Upper lobe of left lung (tissue), 6 donors: ENCODE results near the gene STON2. TPM values are rescaled to one million over a fixed set of nuclear protein-coding genes. Genes with fewer than 3 reads are reported as not detected.
"Not testable (repeated sequence)": the region's sequence is repeated elsewhere in the genome, so short reads cannot be mapped to it uniquely, and the experiment has no call there.

Source experiments
- ATAC-seq, 2 donors: fragments of 200-7000 bp; cut with Tn5 transposase; one replicate each; pipeline ENCODE4 v1.9.1; 2022; ENCODE audit warnings: mild to moderate bottlenecking in 2 of 2, moderate library complexity in 2 of 2; ENCODE audit not compliant: low FRiP score in 2 of 2
- DNase-seq, 2 donors: peaks; one replicate each; pipeline ENCODE4 v3.0.0-alpha.2; 2019 to 2020
- H3K27ac ChIP-seq, 4 donors: fragments of 200-600 bp; sonication (generic); one replicate each; pipeline ENCODE4 v1.5.1; 2016 to 2019
- H3K27me3 ChIP-seq, 4 donors: fragments of 200-600 bp; sonication (generic); one replicate each; pipeline ENCODE4 v1.5.1; 2017 to 2019
- H3K36me3 ChIP-seq, 4 donors: fragments of 200-600 bp; sonication (generic); one replicate each; pipeline ENCODE4 v1.5.1; 2016 to 2019
- H3K4me1 ChIP-seq, 4 donors: fragments of 200-600 bp; sonication (generic); one replicate each; pipeline ENCODE4 v1.5.1; 2018 to 2019
- H3K4me3 ChIP-seq, 4 donors: fragments of 200-600 bp; sonication (generic); one replicate each; pipeline ENCODE4 v1.5.1; 2017 to 2019; ENCODE audit warnings: mild to moderate bottlenecking in 2 of 4, moderate library complexity in 1 of 4
- H3K9me3 ChIP-seq, 4 donors: fragments of 200-600 bp; sonication (generic); one replicate each; pipeline ENCODE4 v1.5.1; 2018 to 2019
- CTCF ChIP-seq, 6 experiments: fragments of 450-650 bp in 4 of 6; fragments of 200-600 bp in 2 of 6; sonication (generic) in 2 of 6; IDR thresholded peaks; one replicate each; pipeline ENCODE4 v1.5.1; 2016 to 2019; ENCODE audit warnings: antibody characterized with exemption in 6 of 6
- EP300 ChIP-seq, 4 donors: sonication (generic); formaldehyde crosslinking; IDR thresholded peaks; one replicate each; pipeline ENCODE4 v1.5.1; 2017; ENCODE audit warnings: antibody characterized with exemption in 4 of 4, control low read depth in 2 of 4
- POLR2A ChIP-seq, 4 donors: fragments of 450-650 bp; IDR thresholded peaks; one replicate each; pipeline ENCODE4 v1.5.1; 2016 to 2017; ENCODE audit warnings: antibody characterized with exemption in 4 of 4, mild to moderate bottlenecking in 2 of 4
- POLR2AphosphoS5 ChIP-seq, 2 donors: sonication (generic); formaldehyde crosslinking; IDR thresholded peaks; one replicate each; pipeline ENCODE4 v1.5.1; 2017; ENCODE audit warnings: antibody characterized with exemption in 2 of 2
- WGBS, 2 donors: methylation state at CpG; one replicate each; pipeline ENCODE4 v1.1.5; 2017 to 2018; 5-methylcytosine and 5-hydroxymethylcytosine counted together
- total RNA-seq, 6 donors: library from RNA; depleted of rRNA in 4 of 6; stranded (reverse); fragments of >200 nt in 4 of 6; gene quantifications; one replicate each; pipeline versions ENCODE4 v1.1.0 to v1.2.1, GENCODE V29; 2016 to 2021
- donor health status: DM: no; HTN: no; CAD: no; lungs with moderate emphysema.
- donor health status: DM: no; HTN: yes; CAD: no; lungs with severe emphysema.

STON2 gene
- total RNA-seq, 6 donors from 2014 or later, result 22.3 to 34.8 (median 26.7) TPM

- H3K9me3 ChIP-seq, result no peaks in the 10 kb centered on the region
- H3K4me1 ChIP-seq, result no peaks in the 10 kb centered on the region
- H3K36me3 ChIP-seq, result no peaks in the 10 kb centered on the region
- no peak for TF ChIP-seq POLR2AphosphoS5 (IDR thresholded peaks at IDR 0.05)
- no peak for TF ChIP-seq CTCF (IDR thresholded peaks at IDR 0.05)
- no peak for TF ChIP-seq EP300 (IDR thresholded peaks at IDR 0.05)
- no peak for TF ChIP-seq POLR2A (IDR thresholded peaks at IDR 0.05)
- H3K27ac ChIP-seq, result no peak overlapping the region
- WGBS, 2 donors, result 72 to 85% methylated on average over 4 of the region's 4 CpGs
- ATAC-seq (no peak), DNase-seq (no peak)
- no peak overlapping the region for H3K4me3 ChIP-seq
- no peaks in the 10 kb centered on the region for H3K27me3 ChIP-seq
Measured at GRCh38 chr14:81386290-81386745, 13.8 kb downstream of the STON2 start.

- WGBS, 2 donors, result 84 to 87% methylated on average over 7 of the region's 7 CpGs
- H3K27ac ChIP-seq, result no peak overlapping the region
Measured at GRCh38 chr14:81385886-81386285, 14.2 kb downstream of the STON2 start.

GRCh38 chr14:81385419-81385818, 14.7 kb downstream of the STON2 start:
- WGBS, 2 donors, result 91 to 94% methylated on average over 1 of the region's 1 CpG
- no peak overlapping the region for H3K27ac ChIP-seq
- DNase-seq, result no peak
- no peaks in the 10 kb centered on the region for H3K27me3 ChIP-seq
- H3K4me3 ChIP-seq, result no peak overlapping the region
- H3K4me1 ChIP-seq, result no peaks in the 10 kb centered on the region
- no peaks in the 10 kb centered on the region for H3K9me3 ChIP-seq
- no peaks in the 10 kb centered on the region for H3K36me3 ChIP-seq
- TF ChIP-seq POLR2A (IDR thresholded peaks at IDR 0.05), result no peak
- no peak for TF ChIP-seq CTCF (IDR thresholded peaks at IDR 0.05)
- no peak for TF ChIP-seq POLR2AphosphoS5 (IDR thresholded peaks at IDR 0.05)
- TF ChIP-seq EP300 (IDR thresholded peaks at IDR 0.05), result no peak
- no peak for ATAC-seq

More at GRCh38 chr14:81385886-81386285, 14.2 kb downstream of the STON2 start:
- TF ChIP-seq CTCF (IDR thresholded peaks at IDR 0.05) (no peak), POLR2A (IDR thresholded peaks at IDR 0.05) (no peak), POLR2AphosphoS5 (IDR thresholded peaks at IDR 0.05) (no peak), EP300 (IDR thresholded peaks at IDR 0.05) (no peak)
- no peak overlapping the region for H3K4me3 ChIP-seq
- DNase-seq (no peak), ATAC-seq (no peak)
- no peaks in the 10 kb centered on the region for H3K27me3 ChIP-seq
- no peaks in the 10 kb centered on the region for H3K4me1 ChIP-seq
- H3K36me3 ChIP-seq, result no peaks in the 10 kb centered on the region
- H3K9me3 ChIP-seq, result no peaks in the 10 kb centered on the region

GRCh38 chr14:81384900-81385299, 15.2 kb downstream of the STON2 start:
- no peaks in the 10 kb centered on the region for H3K27me3 ChIP-seq
- H3K9me3 ChIP-seq, result no peaks in the 10 kb centered on the region
- DNase-seq (no peak), ATAC-seq (peak in 1 of 2 donors; percentile 71)
- 32 to 36% methylated on average over 1 of the region's 1 CpG for WGBS, 2 donors
- no peaks in the 10 kb centered on the region for H3K4me1 ChIP-seq
- no peaks in the 10 kb centered on the region for H3K36me3 ChIP-seq
- H3K27ac ChIP-seq, result no peak overlapping the region
- TF ChIP-seq POLR2A (IDR thresholded peaks at IDR 0.05), result no peak
- no peak for TF ChIP-seq EP300 (IDR thresholded peaks at IDR 0.05)
- TF ChIP-seq POLR2AphosphoS5 (IDR thresholded peaks at IDR 0.05), result no peak
- TF ChIP-seq CTCF (IDR thresholded peaks at IDR 0.05), result no peak
- no peak overlapping the region for H3K4me3 ChIP-seq

GRCh38 chr14:81382517-81383225, 17.5 kb downstream of the STON2 start:
- H3K36me3 ChIP-seq, result no peaks in the 10 kb centered on the region
- H3K27ac ChIP-seq, result no peak overlapping the region
- no peaks in the 10 kb centered on the region for H3K9me3 ChIP-seq
- no peak overlapping the region for H3K4me3 ChIP-seq
- ATAC-seq, result no peak
- DNase-seq, result no peak
- H3K27me3 ChIP-seq, result no peaks in the 10 kb centered on the region
- no peaks in the 10 kb centered on the region for H3K4me1 ChIP-seq
- TF ChIP-seq POLR2A (IDR thresholded peaks at IDR 0.05) (no peak), CTCF (IDR thresholded peaks at IDR 0.05) (no peak), EP300 (IDR thresholded peaks at IDR 0.05) (no peak), POLR2AphosphoS5 (IDR thresholded peaks at IDR 0.05) (no peak)
- 75% methylated on average over 8 of the region's 8 CpGs for WGBS, 2 donors

- H3K4me1 ChIP-seq, ATAC-seq, H3K9me3 ChIP-seq, H3K27me3 ChIP-seq, H3K27ac ChIP-seq, DNase-seq, H3K36me3 ChIP-seq, H3K4me3 ChIP-seq: not testable (repeated sequence)
- WGBS, 2 donors, result 66 to 93% methylated on average over 2 of the region's 2 CpGs
Measured at GRCh38 chr14:81380009-81380408, 20.1 kb downstream of the STON2 start.
